HFF-Myc (cell line): Measurements from ENCODE around the gene OLAH.

Experiments used
- DNase-seq: peaks from one replicate; pipeline ENCODE4 v3.0.0-alpha.2; 2011; ENCODE audit warnings: low read depth; ENCODE audit errors: extremely low read depth
- H3K4me3 ChIP-seq: replicated peaks from 2 replicates; pipeline ENCODE4 v1.5.1; 2011; ENCODE audit warnings: low read depth, mild to moderate bottlenecking, control low read depth, low read length
- CTCF ChIP-seq: IDR thresholded peaks from 2 replicates; pipeline ENCODE4 v1.5.1; 2012; ENCODE audit warnings: mild to moderate bottlenecking, low read depth, low read length, control low read depth; ENCODE audit errors: missing control alignments

OLAH gene

DNA sequence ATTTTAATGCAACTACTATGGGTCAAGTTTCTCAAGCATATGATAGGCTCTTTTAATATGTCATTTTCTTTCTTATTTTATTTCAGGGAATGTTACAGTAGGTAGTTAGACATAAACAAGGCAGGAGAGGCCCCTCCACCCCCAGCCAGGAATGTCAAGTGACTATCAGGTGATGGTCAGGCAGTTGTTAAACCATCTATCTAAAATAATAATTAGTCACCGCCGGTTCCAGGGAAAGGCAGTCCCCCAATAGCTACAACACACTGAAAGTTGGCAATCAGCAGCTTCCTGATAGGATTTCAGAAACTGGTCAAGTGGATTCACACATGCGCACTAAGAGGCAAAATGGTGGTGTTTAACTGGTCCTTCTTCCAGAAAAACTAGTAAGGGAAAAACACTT lies 9.3 kb downstream of the OLAH start:
- no peak overlapping the region for H3K4me3 ChIP-seq
- no peak for TF ChIP-seq CTCF
- DNase-seq: no peak

- no peak overlapping the region for H3K4me3 ChIP-seq
- no peak for DNase-seq
- TF ChIP-seq CTCF: no peak
Observed at GRCh38 chr10:15058689-15059088, 14.9 kb downstream of the OLAH start.

DNA sequence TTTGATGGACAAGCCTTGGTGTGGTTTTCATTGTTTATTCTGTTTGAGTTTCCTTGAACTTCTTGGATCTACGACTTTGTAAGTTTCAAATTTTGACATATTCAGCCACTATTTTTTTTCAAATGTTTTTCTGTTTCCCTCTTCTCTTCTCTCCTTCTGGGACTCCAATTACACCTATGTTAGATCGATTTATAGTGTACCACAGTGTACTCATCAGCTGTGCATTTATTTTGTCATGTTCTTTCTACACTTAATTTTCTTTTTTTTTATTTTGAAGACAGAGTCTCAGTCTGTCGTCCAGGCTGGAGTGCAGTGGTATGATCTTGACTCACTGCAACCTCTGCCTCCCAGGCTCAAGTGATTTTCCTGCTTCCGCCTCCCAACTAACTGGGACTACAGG lies 16.2 kb downstream of the OLAH start:
- no peak overlapping the region for H3K4me3 ChIP-seq
- DNase-seq: no peak
- no peak for TF ChIP-seq CTCF

DNA sequence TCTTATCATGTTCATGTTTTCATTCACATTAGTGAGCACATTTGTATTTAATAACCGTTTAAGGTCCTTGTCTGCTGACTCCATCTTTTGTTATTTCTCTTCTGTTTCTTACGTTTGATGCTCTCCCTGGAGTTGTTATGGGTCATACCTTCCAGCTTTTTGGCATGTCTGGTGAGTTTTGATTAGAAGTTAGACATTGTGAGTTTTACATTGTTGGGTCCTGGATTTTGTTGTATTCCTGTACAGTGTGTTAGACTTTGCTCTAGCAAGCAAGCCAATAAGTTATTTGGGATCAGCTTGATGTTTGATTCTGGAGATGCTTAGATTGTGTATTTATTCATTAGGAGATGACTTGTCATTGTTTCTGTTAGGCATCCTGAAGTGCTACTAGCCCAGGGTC lies 16.9 kb downstream of the OLAH start:
- no peak for TF ChIP-seq CTCF
- H3K4me3 ChIP-seq: no peak overlapping the region
- no peak for DNase-seq

- DNase-seq: no peak
- TF ChIP-seq CTCF: no peak
- H3K4me3 ChIP-seq: no peak overlapping the region
Observed at GRCh38 chr10:15067154-15067553, 23.4 kb downstream of the OLAH start.

DNA sequence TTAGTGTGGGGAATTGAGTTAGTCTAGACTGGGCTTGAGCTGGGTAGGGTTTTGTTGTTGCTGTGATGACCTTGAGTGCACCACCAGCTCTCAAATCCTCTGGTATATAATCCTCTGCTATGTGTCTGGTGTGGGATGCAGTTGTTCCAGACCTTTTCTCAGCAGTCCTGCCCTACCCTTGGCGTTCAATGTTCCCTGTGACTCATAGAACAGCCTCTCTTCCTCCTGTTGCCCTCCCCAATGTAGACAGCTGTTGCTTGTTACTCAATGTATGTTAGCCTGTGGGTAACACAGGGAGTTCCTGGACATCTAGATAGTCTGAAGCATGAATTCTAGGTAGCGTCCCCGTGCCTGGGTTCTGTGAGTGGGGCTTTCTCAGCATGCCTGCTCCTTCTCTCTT lies 25.1 kb downstream of the OLAH start:
- H3K4me3 ChIP-seq: no peak overlapping the region
- no peak for TF ChIP-seq CTCF
- no peak for DNase-seq

DNA sequence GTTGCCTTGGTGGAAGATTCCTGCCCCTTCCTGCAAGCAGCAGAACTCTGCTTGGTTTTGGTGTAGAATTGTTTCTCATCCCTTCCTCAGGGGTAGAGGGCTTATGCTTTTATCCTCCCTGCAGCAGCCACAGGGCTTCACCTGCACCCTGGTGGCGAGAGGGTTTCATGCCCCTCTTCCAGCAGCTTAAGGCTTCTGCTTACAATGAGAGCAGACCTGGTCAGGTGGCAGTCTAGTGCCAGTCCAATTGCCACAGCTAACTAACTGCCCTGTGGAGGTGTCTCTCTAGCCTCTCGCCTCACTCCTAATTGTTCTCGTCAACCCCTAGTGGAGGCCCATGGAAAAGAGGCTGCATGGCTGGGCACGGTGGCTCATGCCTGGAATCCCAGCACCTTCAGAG lies 25.5 kb downstream of the OLAH start:
- DNase-seq: no peak
- no peak for TF ChIP-seq CTCF
- no peak overlapping the region for H3K4me3 ChIP-seq
